Measurements from ENCODE around the gene ZRSR2. TPM values are rescaled to one million over a fixed set of nuclear protein-coding genes. Genes with fewer than 3 reads are reported as not detected.

ZRSR2 gene
- total RNA-seq, 1 experiment from 2014 or later = 4.6 TPM

Other genes starting within 250 kb of the ZRSR2 start
- gene ACE2, start 189.5 kb upstream of the ZRSR2 start, total RNA-seq (2021; ENCODE audit: unreplicated experiment) = not detected
- gene CLTRN, start 125.7 kb upstream of the ZRSR2 start, total RNA-seq (2021; ENCODE audit: unreplicated experiment) = 0.25 TPM
- gene CA5B, start 52.2 kb upstream of the ZRSR2 start, total RNA-seq (2021; ENCODE audit: unreplicated experiment) = 5.5 TPM
- 19.9 TPM for gene AP1S2, start 64.3 kb downstream of the ZRSR2 start, total RNA-seq (2021; ENCODE audit: unreplicated experiment)

Data from HCT116 (cell line).